Measurements from ENCODE around the gene DCANP1. TPM values are rescaled to one million over a fixed set of nuclear protein-coding genes. Genes with fewer than 3 reads are reported as not detected.

Gene DCANP1
- total and polyA plus RNA-seq, 2 donors (not counting 3 experiments of a cell fraction or from before 2014, with no cell fraction given): not detected

DNA sequence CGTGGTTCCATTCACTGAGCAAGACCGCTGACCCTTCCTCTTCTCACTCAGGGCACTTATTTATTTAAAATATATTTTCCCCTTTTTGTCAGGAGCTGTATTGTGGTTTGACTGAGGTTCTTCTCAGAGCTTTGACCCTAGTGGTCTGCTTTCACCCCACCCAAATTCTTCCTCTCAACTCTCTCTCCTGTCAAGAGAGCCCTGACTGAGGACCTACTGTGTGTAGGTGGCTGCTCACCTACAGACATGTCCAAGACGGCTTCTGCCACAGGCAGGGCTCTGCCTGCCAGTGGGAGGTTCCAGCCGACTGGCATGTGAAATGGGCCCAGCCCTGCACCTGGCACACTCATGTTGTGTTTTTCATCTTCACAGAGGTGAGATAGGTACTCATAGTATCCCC is 5.2 kb downstream of the DCANP1 start:
- intact Hi-C loops (cut with micrococcal nuclease): no loop called here
- no TSS peak for BruUV-seq (replicated peaks)
- no peaks in the 10 kb centered on the region for H3K9me1 ChIP-seq (replicated peaks; ENCODE audit: control insufficient read depth, extremely low read depth, insufficient read depth, low read length)
- TF ChIP-seq JUN (IDR thresholded peaks at IDR 0.05; ENCODE audit: borderline replicate concordance, insufficient read depth, insufficient read length, low read depth): no peak
- no peak for TF ChIP-seq EZH2 (IDR thresholded peaks at IDR 0.05; ENCODE audit: borderline replicate concordance, low read depth, low read length, severe bottlenecking)
- no peak for TF ChIP-seq MYC (IDR thresholded peaks at IDR 0.05; ENCODE audit: low read depth, low read length)
- TF ChIP-seq FOS (IDR thresholded peaks at IDR 0.05; ENCODE audit: borderline replicate concordance, insufficient read depth, low read length): no peak
- TF ChIP-seq, protein P1, sequence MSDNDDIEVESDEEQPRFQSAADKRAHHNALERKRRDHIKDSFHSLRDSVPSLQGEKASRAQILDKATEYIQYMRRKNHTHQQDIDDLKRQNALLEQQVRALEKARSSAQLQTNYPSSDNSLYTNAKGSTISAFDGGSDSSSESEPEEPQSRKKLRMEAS (IDR thresholded peaks at IDR 0.05; ENCODE audit: insufficient read depth, insufficient read length): no peak
- no peak for TF ChIP-seq POLR2A (IDR thresholded peaks at IDR 0.05; ENCODE audit: low read depth, low read length)
- TF ChIP-seq POLR2AphosphoS5 (IDR thresholded peaks at IDR 0.05; ENCODE audit: insufficient read depth, low read depth, low read length): no peak
- H2AFZ ChIP-seq (ENCODE audit: low read depth, low read length): no peak overlapping the region
- H3K27me3 ChIP-seq (ENCODE audit: control insufficient read depth in 2 of 2, insufficient read depth in 2 of 2, low read length in 2 of 2): peaks cover 0 to 4% of the 10 kb centered on the region in 2 experiments
- ChIA-PET CTCF (interaction anchor here (3.2 to 6.6 kb wide), 3 partner anchors 15 to 24 kb away, joined by 14 to 44 read pairs (median 15); no protein-coding TSS in a partner anchor), POLR2A (no interaction called here)
- H3K36me3 ChIP-seq (ENCODE audit: control insufficient read depth in 2 of 2, extremely low read depth in 1 of 2, insufficient read depth in 2 of 2, low read length in 2 of 2): no peaks in the 10 kb centered on the region
- H3K79me2 ChIP-seq (ENCODE audit: control insufficient read depth, insufficient read depth, low read length): no peaks in the 10 kb centered on the region
- FAIRE-seq (no peak), DNase-seq (ENCODE audit: low read depth, low spot score) (no peak)
- H3K9ac ChIP-seq (replicated peaks; ENCODE audit: extremely low read depth, insufficient read depth, low read length): no peak overlapping the region
- no peaks in the 10 kb centered on the region for H3K4me1 ChIP-seq (ENCODE audit: control insufficient read depth, extremely low read depth, insufficient read depth, low read length)
- dilution Hi-C loops (cut with MboI; ENCODE audit: extremely low pct_ligation_motif_present, low sequenced_read_pairs): no loop called here
- no peak overlapping the region for H3K4me3 ChIP-seq (replicated peaks in 1 of 3; ENCODE audit: insufficient read depth in 1 of 3, low read depth in 1 of 3, low read length in 3 of 3)
- H3K4me2 ChIP-seq (ENCODE audit: insufficient read depth, low read length): no peak overlapping the region
- no peak overlapping the region for H3K27ac ChIP-seq (ENCODE audit: insufficient read depth, low read depth, low read length)
- H4K20me1 ChIP-seq (replicated peaks; ENCODE audit: control insufficient read depth, extremely low read depth, insufficient read depth, low read length): no peaks in the 10 kb centered on the region
- no peaks in the 10 kb centered on the region for H3K9me3 ChIP-seq (replicated peaks; ENCODE audit: control insufficient read depth, insufficient read depth, low read length)

DNA sequence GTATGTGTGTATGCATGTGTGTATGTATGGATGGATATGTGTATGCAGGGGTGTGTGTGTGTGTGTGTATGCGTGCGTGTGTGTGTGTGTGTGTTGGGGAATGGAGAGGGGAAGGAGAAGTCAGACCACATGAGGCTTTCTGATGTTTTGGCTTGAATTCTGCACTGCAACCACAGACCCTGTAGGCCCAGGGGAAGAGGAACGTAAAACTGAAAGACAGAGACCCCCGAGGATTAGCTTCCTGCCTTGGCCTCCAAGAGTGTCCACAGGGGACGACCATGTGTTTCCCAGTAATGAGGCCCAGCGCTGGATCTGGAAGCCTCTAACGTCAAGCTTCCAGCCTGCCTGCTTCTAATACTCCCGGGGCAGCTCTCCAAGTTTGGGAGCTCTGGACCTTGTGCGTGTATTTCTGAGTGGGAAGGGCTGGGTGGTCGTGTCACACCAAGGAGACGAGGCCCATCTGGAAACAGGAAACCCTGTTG is 5.8 kb downstream of the DCANP1 start:
- dilution Hi-C loops (cut with MboI; ENCODE audit: extremely low pct_ligation_motif_present, low sequenced_read_pairs) (no loop called here), intact Hi-C loops (cut with micrococcal nuclease) (no loop called here)
- DNase-seq (ENCODE audit: low read depth, low spot score) (no peak), FAIRE-seq (no peak)
- H3K27ac ChIP-seq (ENCODE audit: insufficient read depth, low read depth, low read length): no peak overlapping the region
- H3K9me1 ChIP-seq (replicated peaks; ENCODE audit: control insufficient read depth, extremely low read depth, insufficient read depth, low read length): no peaks in the 10 kb centered on the region
- no peaks in the 10 kb centered on the region for H3K4me1 ChIP-seq (ENCODE audit: control insufficient read depth, extremely low read depth, insufficient read depth, low read length)
- BruUV-seq (replicated peaks): no TSS peak
- peaks cover 0 to 7% of the 10 kb centered on the region in 2 experiments for H3K27me3 ChIP-seq (ENCODE audit: control insufficient read depth in 2 of 2, insufficient read depth in 2 of 2, low read length in 2 of 2)
- H4K20me1 ChIP-seq (replicated peaks; ENCODE audit: control insufficient read depth, extremely low read depth, insufficient read depth, low read length): no peaks in the 10 kb centered on the region
- ChIA-PET CTCF (interaction anchor here (0.8 to 6.6 kb wide), 5 partner anchors 16 to 125 kb away, joined by 3 to 44 read pairs (median 14); no protein-coding TSS in a partner anchor), POLR2A (no interaction called here)
- no peak for TF ChIP-seq MYC (IDR thresholded peaks at IDR 0.05; ENCODE audit: low read depth, low read length)
- TF ChIP-seq GATA2 (IDR thresholded peaks at IDR 0.05; ENCODE audit: insufficient read depth, insufficient read length, low read depth, low read length): no peak
- TF ChIP-seq FOS (IDR thresholded peaks at IDR 0.05; ENCODE audit: borderline replicate concordance, insufficient read depth, low read length): no peak
- TF ChIP-seq EZH2 (IDR thresholded peaks at IDR 0.05; ENCODE audit: borderline replicate concordance, low read depth, low read length, severe bottlenecking): no peak
- TF ChIP-seq, protein P1 (IDR thresholded peaks at IDR 0.05; ENCODE audit: insufficient read depth, insufficient read length): no peak
- no peak for TF ChIP-seq POLR2AphosphoS5 (IDR thresholded peaks at IDR 0.05; ENCODE audit: insufficient read depth, low read depth, low read length)
- no peak for TF ChIP-seq POLR2A (IDR thresholded peaks at IDR 0.05; ENCODE audit: low read depth, low read length)
- TF ChIP-seq JUN (IDR thresholded peaks at IDR 0.05; ENCODE audit: borderline replicate concordance, insufficient read depth, insufficient read length, low read depth): no peak
- TF ChIP-seq, protein P2, sequence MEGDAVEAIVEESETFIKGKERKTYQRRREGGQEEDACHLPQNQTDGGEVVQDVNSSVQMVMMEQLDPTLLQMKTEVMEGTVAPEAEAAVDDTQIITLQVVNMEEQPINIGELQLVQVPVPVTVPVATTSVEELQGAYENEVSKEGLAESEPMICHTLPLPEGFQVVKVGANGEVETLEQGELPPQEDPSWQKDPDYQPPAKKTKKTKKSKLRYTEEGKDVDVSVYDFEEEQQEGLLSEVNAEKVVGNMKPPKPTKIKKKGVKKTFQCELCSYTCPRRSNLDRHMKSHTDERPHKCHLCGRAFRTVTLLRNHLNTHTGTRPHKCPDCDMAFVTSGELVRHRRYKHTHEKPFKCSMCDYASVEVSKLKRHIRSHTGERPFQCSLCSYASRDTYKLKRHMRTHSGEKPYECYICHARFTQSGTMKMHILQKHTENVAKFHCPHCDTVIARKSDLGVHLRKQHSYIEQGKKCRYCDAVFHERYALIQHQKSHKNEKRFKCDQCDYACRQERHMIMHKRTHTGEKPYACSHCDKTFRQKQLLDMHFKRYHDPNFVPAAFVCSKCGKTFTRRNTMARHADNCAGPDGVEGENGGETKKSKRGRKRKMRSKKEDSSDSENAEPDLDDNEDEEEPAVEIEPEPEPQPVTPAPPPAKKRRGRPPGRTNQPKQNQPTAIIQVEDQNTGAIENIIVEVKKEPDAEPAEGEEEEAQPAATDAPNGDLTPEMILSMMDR (IDR thresholded peaks at IDR 0.05; ENCODE audit: extremely low read depth in 1 of 2, insufficient read depth in 1 of 2, low read depth in 1 of 2, low read length in 2 of 2): no peak
- no peak overlapping the region for H3K9ac ChIP-seq (replicated peaks; ENCODE audit: extremely low read depth, insufficient read depth, low read length)
- H3K36me3 ChIP-seq (ENCODE audit: control insufficient read depth in 2 of 2, extremely low read depth in 1 of 2, insufficient read depth in 2 of 2, low read length in 2 of 2): no peaks in the 10 kb centered on the region
- H2AFZ ChIP-seq (ENCODE audit: low read depth, low read length): no peak overlapping the region
- H3K79me2 ChIP-seq (ENCODE audit: control insufficient read depth, insufficient read depth, low read length): no peaks in the 10 kb centered on the region
- H3K4me3 ChIP-seq (replicated peaks in 1 of 3; ENCODE audit: insufficient read depth in 1 of 3, low read depth in 1 of 3, low read length in 3 of 3): no peak overlapping the region
- no peaks in the 10 kb centered on the region for H3K9me3 ChIP-seq (replicated peaks; ENCODE audit: control insufficient read depth, insufficient read depth, low read length)
- H3K4me2 ChIP-seq (ENCODE audit: insufficient read depth, low read length): no peak overlapping the region

All from endothelial cell of umbilical vein (primary cell).